ENCODE results near the gene CRYGN.
A peak's percentile ranks its signal among the peaks of the same experiment; 100 is the strongest.

Gene CRYGN

DNA sequence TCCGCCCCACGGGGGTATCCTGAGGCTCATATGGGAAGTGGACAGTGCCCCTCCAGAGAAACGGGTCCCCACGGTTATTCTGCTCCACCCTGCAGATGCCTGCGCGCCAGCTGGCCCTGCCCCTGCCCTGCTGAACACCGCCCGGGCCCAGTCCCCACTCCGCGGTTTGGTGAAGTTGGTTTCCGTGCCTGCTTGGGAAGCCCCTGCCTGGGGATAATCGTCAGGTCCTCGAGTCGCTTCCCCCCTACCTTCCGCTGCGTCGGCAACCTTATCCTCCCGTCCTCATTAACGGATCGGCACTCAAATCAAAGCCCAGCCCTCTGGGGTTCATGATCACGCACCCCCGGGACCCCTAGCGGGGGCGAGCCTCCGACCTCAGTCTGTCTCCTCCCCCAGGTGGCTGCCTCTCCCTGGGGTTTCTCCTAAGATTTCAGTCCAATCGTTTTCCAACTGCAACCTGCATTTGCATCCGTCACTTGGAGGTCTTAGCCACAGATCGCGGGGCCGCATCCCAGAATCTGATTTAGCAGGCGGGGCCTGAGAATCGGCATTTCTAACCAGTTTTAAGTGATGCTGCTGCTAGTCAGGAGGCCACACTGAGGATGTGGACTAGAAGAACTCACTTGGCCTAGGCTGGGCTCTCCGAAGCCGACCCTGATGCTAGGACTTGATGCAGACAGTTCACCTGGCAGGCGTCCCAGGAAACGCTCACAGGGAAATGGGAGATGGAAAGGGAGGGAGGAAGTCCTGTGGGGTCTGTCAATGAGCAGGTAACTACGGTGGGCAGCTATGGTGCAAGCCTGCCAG lies 57.7 kb downstream of the CRYGN start:
- Histone ChIP-seq H3K4me3 (peak overlapping the region; percentile 66), H3K27me3 (peaks cover 52% of the 10 kb centered on the region), H3K9me3 (no peaks in the 10 kb centered on the region), H3K36me3 (peaks cover 27% of the 10 kb centered on the region), H3K4me1 (peaks cover 44% of the 10 kb centered on the region), H3K9ac (no peak overlapping the region), H3K4me2 (peak overlapping the region; percentile 98), H3K27ac (no peak overlapping the region), H4K20me1 (peaks cover 27% of the 10 kb centered on the region; the same call in 1 of the 2 replicates)
- no peak for TF ChIP-seq Cebpa-rat (IDR thresholded peaks at IDR 0.05)

DNA sequence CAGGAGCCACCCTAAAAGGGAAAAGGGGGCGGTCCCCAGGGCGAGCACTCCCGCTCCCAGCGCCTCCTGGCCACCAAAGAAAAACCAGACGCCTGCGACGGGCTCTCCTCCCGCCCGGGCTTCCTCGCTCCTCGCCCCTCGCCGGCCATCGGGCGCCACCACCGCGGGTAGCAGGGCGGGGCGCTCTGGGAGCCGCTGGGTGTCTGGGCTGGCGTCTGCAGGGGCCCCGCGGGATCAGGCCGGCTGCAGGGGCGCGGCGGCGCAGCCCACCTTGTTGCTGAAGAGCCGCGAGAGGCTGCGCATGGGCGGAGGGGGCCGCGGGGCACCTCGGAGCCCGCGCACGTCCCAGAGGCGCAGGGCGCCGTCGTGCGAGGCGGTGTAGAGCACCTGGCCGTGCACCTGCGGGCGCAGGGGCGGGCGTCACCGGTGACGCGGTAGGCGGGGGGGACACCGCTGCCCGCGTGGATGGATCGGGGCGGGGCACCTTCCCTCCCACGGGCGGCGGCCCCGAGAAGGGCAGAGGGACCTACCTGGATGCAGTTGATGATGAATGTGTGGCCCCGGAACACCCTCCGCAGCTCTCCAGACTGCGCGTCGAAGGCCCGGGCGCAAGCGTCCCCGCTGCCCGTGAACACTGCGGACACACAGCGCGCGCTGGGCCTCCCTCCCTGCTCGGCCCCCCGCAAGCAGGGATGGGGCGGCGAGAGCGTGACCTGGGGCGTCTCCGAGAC lies 58.4 kb downstream of the CRYGN start:
- Histone ChIP-seq H3K36me3 (peaks cover 34% of the 10 kb centered on the region), H3K4me1 (peaks cover 43% of the 10 kb centered on the region), H3K9ac (peak overlapping the region; percentile 39), H3K4me3 (peak overlapping the region; percentile 66), H3K4me2 (peak overlapping the region; percentile 98), H3K9me3 (no peaks in the 10 kb centered on the region), H3K27me3 (peaks cover 52% of the 10 kb centered on the region), H4K20me1 (peaks cover 27% of the 10 kb centered on the region; the same call in 1 of the 2 replicates), H3K27ac (no peak overlapping the region)
- TF ChIP-seq Cebpa-rat (IDR thresholded peaks at IDR 0.05): no peak

DNA sequence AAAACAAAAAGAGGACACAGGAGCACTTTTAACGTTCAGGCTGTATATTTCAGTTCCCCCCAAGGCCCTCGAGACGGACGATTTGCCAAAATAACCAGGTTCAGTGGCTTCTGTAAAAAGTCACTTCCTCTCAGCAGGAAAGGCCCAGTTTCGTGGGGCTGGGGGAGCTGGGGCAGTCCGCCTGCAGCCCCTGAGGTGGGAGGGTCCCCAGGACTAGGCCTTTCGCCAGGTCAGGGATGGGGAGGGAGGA lies 58.9 kb downstream of the CRYGN start:
- peak overlapping the region; percentile 39 for H3K9ac ChIP-seq

DNA sequence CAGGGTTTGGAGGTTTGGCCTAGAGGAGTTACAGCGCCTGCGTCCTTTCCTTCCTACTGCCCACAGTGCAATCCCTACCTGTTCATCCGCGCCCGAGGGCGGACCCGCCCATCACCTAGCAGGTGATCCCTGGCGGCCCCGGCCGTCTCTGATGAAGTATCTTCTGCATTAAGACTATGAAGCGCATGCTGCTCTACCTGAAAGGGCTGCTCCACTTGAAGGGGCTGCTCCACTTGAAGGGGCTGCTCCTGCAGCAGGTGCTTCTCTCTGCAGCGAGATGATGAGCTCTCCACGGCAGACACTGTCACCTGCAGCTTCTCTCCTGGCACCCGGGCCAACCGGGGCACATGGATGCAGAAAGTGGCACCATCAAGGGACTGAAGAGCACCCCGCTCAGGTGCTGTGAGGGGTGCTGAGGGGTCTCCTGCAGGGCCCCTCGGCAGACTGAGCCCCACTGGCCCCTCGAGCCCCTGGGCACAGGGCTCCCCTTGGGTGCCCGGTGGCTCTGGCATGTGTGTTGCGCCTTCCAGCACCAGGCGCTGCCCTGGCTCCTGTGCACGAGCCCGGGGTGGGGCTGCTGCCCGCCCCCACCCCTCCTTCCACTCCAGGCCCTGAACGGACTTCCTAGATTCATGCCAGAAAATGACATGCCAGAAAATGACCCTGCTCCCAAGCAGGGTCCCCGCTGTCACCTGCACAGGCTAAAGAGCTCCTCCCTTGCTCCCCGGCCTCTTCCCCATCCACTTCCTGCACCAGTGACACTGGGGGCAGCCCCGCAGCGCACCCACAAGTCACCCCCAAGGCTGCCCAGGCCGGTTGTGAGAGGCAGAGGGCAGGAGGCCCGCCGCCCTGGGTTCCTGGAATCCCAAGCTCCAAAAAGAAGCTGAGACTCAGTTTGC lies 59.5 kb downstream of the CRYGN start:
- Histone ChIP-seq H3K27me3 (peaks cover 52% of the 10 kb centered on the region), H3K9ac (peak overlapping the region; percentile 39), H3K4me1 (peaks cover 32% of the 10 kb centered on the region), H4K20me1 (peaks cover 27% of the 10 kb centered on the region; the same call in 1 of the 2 replicates), H3K27ac (no peak overlapping the region), H3K4me3 (peak overlapping the region; percentile 66), H3K4me2 (peak overlapping the region; percentile 98), H3K9me3 (no peaks in the 10 kb centered on the region), H3K36me3 (peaks cover 45% of the 10 kb centered on the region)
- no peak for TF ChIP-seq Cebpa-rat (IDR thresholded peaks at IDR 0.05)

More for the DNA sequence above, 58.9 kb downstream of the CRYGN start:
- peaks cover 38% of the 10 kb centered on the region for H3K4me1 ChIP-seq
- H3K4me2 ChIP-seq: peak overlapping the region; percentile 98
- peaks cover 52% of the 10 kb centered on the region for H3K27me3 ChIP-seq
- no peaks in the 10 kb centered on the region for H3K9me3 ChIP-seq
- H3K27ac ChIP-seq: no peak overlapping the region
- no peak for TF ChIP-seq Cebpa-rat (IDR thresholded peaks at IDR 0.05)
- peaks cover 39% of the 10 kb centered on the region for H3K36me3 ChIP-seq
- H4K20me1 ChIP-seq: peaks cover 27% of the 10 kb centered on the region; the same call in 1 of the 2 replicates
- peak overlapping the region; percentile 66 for H3K4me3 ChIP-seq

DNA sequence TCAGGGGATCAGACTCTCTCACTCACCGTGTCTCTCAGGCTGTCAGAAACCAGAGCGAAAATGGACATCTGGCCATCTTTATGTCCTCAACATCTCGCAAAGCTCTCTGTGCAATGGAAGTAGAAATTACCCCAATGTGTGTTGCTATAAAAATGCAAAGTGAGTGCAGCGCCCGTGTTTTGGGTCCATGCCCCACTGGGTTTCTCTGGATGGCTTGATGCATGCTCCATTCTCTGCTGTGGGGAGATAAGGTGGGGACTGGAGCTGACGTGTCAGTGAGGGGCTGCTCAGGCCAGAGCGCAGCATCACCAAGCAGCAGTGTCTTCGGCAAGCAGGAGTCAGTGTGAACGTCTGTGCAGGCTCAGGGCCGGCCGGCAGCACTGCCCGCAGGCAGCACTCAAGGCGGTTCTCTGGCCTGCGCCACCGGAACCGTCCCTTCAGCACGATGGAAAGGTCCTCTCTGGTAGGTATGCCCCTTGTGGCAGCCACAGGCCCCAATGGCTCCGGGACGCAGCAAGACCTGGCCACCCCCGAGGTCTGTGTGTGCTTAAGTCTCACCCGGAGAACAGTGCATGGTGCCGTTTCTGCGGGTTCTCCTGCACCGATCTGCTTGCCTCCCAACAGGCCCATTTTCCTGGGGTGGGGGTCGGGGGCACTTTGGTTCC lies 60.3 kb downstream of the CRYGN start:
- H3K4me2 ChIP-seq: no peak overlapping the region

DNA sequence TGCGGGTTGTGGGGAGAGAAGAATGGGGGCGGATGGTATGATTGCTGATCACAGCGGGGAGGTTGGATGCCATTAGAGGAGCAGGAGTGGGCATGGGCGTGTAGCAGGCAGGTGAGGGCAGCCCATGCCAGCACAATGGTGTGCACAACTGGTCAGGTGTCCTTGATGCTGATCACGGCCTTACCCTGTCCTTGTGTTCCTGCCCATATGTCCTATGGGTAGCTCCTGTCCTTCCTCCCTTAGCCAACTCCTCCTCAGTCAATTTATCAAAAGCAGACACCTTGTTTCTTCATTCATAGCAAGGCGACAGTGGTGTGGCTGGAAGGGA lies 60.8 kb downstream of the CRYGN start:
- Histone ChIP-seq H4K20me1 (peaks cover 29% of the 10 kb centered on the region; the same call in 1 of the 2 replicates), H3K9me3 (no peaks in the 10 kb centered on the region), H3K4me3 (no peak overlapping the region), H3K36me3 (peaks cover 54% of the 10 kb centered on the region), H3K27ac (no peak overlapping the region), H3K9ac (no peak overlapping the region), H3K4me2 (no peak overlapping the region), H3K4me1 (peaks cover 37% of the 10 kb centered on the region), H3K27me3 (peaks cover 42% of the 10 kb centered on the region)
- TF ChIP-seq Cebpa-rat (IDR thresholded peaks at IDR 0.05): no peak

More for the DNA sequence above, 60.3 kb downstream of the CRYGN start:
- Histone ChIP-seq H3K4me3 (no peak overlapping the region), H3K27ac (no peak overlapping the region), H3K9me3 (no peaks in the 10 kb centered on the region), H3K9ac (no peak overlapping the region), H3K4me1 (peaks cover 32% of the 10 kb centered on the region), H4K20me1 (peaks cover 27% of the 10 kb centered on the region; the same call in 1 of the 2 replicates), H3K27me3 (peaks cover 47% of the 10 kb centered on the region), H3K36me3 (peaks cover 49% of the 10 kb centered on the region)
- TF ChIP-seq Cebpa-rat (IDR thresholded peaks at IDR 0.05): no peak

All from BLaER1 (cell line).